K562 (cell line): ENCODE measurements around the gene EPOP. TPM values are rescaled to one million over a fixed set of nuclear protein-coding genes. Genes with fewer than 3 reads are reported as not detected.

Source experiments
- CREB3 ChIP-seq: fragments of 450-650 bp; conservative IDR thresholded peaks from 2 replicates; pipeline ENCODE4 v1.6.1; 2016; ENCODE audit warnings: missing genetic modification characterization, low read depth, mild to moderate bottlenecking, missing compliant biosample characterization, moderate library complexity
- EGR1 ChIP-seq: fragments of 450-650 bp; conservative IDR thresholded peaks from 2 replicates; pipeline ENCODE4 v1.6.1; 2017; ENCODE audit warnings: mild to moderate bottlenecking
- FOXM1 ChIP-seq, 2 experiments: fragments of 450-650 bp in 1 of 2; sonication (generic) in 1 of 2; formaldehyde crosslinking in 1 of 2; IDR thresholded peaks; 2 replicates each; pipeline versions ENCODE4 v1.6.1 to v1.9.0; 2017 to 2022; ENCODE audit warnings: low read depth in 2 of 2, mild to moderate bottlenecking in 2 of 2, missing genetic modification reagents in 1 of 2, moderate library complexity in 1 of 2
- GATAD2B ChIP-seq: fragments of 450-650 bp; IDR thresholded peaks from 2 replicates; pipeline ENCODE4 v1.6.1; 2017; ENCODE audit warnings: mild to moderate bottlenecking, borderline replicate concordance
- IRF1 ChIP-seq: sonication (generic); formaldehyde crosslinking; IDR thresholded peaks from 2 replicates; pipeline ENCODE4 v1.8.0; 2022; ENCODE audit warnings: missing genetic modification reagents, mild to moderate bottlenecking, borderline replicate concordance
- MXD1 ChIP-seq: fragments of 250-450 bp; sonication (Bioruptor Pico); IDR thresholded peaks from 2 replicates; pipeline ENCODE4 v1.8.0; 2021; ENCODE audit warnings: borderline replicate concordance, mild to moderate bottlenecking, moderate library complexity; ENCODE audit not compliant: poor library complexity, severe bottlenecking
- NFYB ChIP-seq: IDR thresholded peaks from 2 replicates; pipeline ENCODE4 v1.6.1; 2011; ENCODE audit warnings: mild to moderate bottlenecking, moderate library complexity; ENCODE audit not compliant: insufficient read length; ENCODE audit errors: extremely low read depth
- PKNOX1 ChIP-seq: fragments of 450-650 bp; IDR thresholded peaks from 2 replicates; pipeline ENCODE4 v1.6.1; 2016
- RAD51 ChIP-seq: fragments of 450-650 bp; IDR thresholded peaks from 2 replicates; pipeline ENCODE4 v1.7.1; 2016; ENCODE audit warnings: low read depth, mild to moderate bottlenecking, borderline replicate concordance
- RERE ChIP-seq: sonication (generic); formaldehyde crosslinking; IDR thresholded peaks from 2 replicates; pipeline ENCODE4 v1.8.0; 2023; ENCODE audit warnings: missing genetic modification reagents, mild to moderate bottlenecking, borderline replicate concordance
- SMAD4 ChIP-seq: fragments of 250-450 bp; sonication (Bioruptor Pico); conservative IDR thresholded peaks from 2 replicates; pipeline ENCODE4 v1.8.0; 2021; ENCODE audit warnings: inconsistent platforms, mild to moderate bottlenecking, moderate library complexity
- TFAM ChIP-seq: fragments of 250-450 bp; sonication (Bioruptor Pico); conservative IDR thresholded peaks from 2 replicates; pipeline ENCODE4 v1.5.0; 2021; ENCODE audit warnings: mild to moderate bottlenecking, moderate library complexity
- TRIM25 ChIP-seq: fragments of 450-650 bp; IDR thresholded peaks from 2 replicates; pipeline ENCODE4 v1.7.0; 2016; ENCODE audit warnings: borderline replicate concordance
- ZNF740 ChIP-seq, 3 experiments: fragments of 200-800 bp in 1 of 3; sonication (Bioruptor generic) in 1 of 3; sonication (generic) in 1 of 3; formaldehyde crosslinking in 1 of 3; IDR thresholded peaks; 2 replicates each; pipeline versions ENCODE4 v1.6.1 to v1.8.0; 2016 to 2022; ENCODE audit warnings: mild to moderate bottlenecking in 2 of 3, missing compliant biosample characterization in 2 of 3, missing genetic modification characterization in 2 of 3, missing genetic modification reagents in 1 of 3
- polyA plus RNA-seq, 8 experiments: library from polyadenylated mRNA; depleted of rRNA in 4 of 8; stranded (reverse) in 5 of 8; unstranded in 3 of 8; fragments of >200 nt; fragmentation: Nextera tagmentation in 2 of 8; fragmentation: Illumina TruSeq in 1 of 8; extraction: Ambion mirVana in 2 of 8; extraction: Trizol in 1 of 8; gene quantifications; 2 replicates each; pipeline versions ENCODE4 v1.2.1 to v1.2.3, GENCODE V29; 2011 to 2014; ENCODE audit warnings: inconsistent platforms in 1 of 8, missing spikeins in 1 of 8
- total RNA-seq, 7 experiments: library from RNA; depleted of rRNA in 6 of 7; stranded (reverse); fragments of >200 nt in 6 of 7; fragmentation: Illumina TruSeq in 2 of 7; extraction: Trizol in 2 of 7; gene quantifications; 2 replicates each; pipeline versions ENCODE4 v1.2.1 to v1.2.3, GENCODE V29; 2011 to 2021; ENCODE audit warnings: low replicate concordance in 1 of 7

EPOP gene
- total and polyA plus RNA-seq, 9 of the 15 experiments (the other 6 are each of a cell fraction or from before 2014, with no cell fraction given), result 0.41 to 10.6 (median 4.6) TPM

GRCh38 chr17:38628441-38628840, 46.3 kb downstream of the EPOP start (continued):
- TF ChIP-seq IRF1 (no peak), PKNOX1 (peak; percentile 20; the same call in 1 of the 2 replicates), TRIM25 (no peak), RERE (CRISPR knock-in tag) (no peak), FOXM1 (IDR thresholded peaks at IDR 0.05; ENCODE audit: low read depth) (peak; percentile 64; the same call in 1 of the 2 replicates), FOXM1 (CRISPR knock-in tag; IDR thresholded peaks at IDR 0.05; ENCODE audit: low read depth) (no peak), MXD1 (CRISPR knock-in tag) (no peak), ZNF740 (CRISPR knock-in tag; IDR thresholded peaks at IDR 0.05) (no peak), ZNF740 (tag; IDR thresholded peaks at IDR 0.05) (no peak), SMAD4 (CRISPR knock-in tag) (no peak), GATAD2B (no peak), TFAM (CRISPR knock-in tag) (no peak), EGR1 (0 out of 2 replicates have a peak, but pooled peaks have one; percentile 58), NFYB (peak; percentile 32), RAD51 (peak; percentile 83), CREB3 (no peak)
